ENCODE measurements around the gene AICDA. TPM values are rescaled to one million over a fixed set of nuclear protein-coding genes. Genes with fewer than 3 reads are reported as not detected.
"Not testable (repeated sequence)": the region's sequence is repeated elsewhere in the genome, so short reads cannot be mapped to it uniquely, and the experiment has no call there.

Gene AICDA
- polyA plus RNA-seq, 2 donors, result not detected

- no peak overlapping the region for H3K27ac ChIP-seq (ENCODE audit: low read depth in 2 of 2, low read length in 1 of 2)
- no peaks in the 10 kb centered on the region for H3K4me1 ChIP-seq (ENCODE audit: control insufficient read depth in 2 of 2, insufficient read depth in 2 of 2, low read length in 1 of 2)
- H3K9me3 ChIP-seq (ENCODE audit: control insufficient read depth in 2 of 2, insufficient read depth in 1 of 2, low read depth in 1 of 2, low read length in 1 of 2), result no peaks in the 10 kb centered on the region
- 53 to 54% methylated on average over 8 of the region's 8 CpGs for WGBS, 2 donors
- no peaks in the 10 kb centered on the region for H3K27me3 ChIP-seq (ENCODE audit: control insufficient read depth in 1 of 2, insufficient read depth in 2 of 2, low read length in 2 of 2)
- no peaks in the 10 kb centered on the region for H3K36me3 ChIP-seq (ENCODE audit: control insufficient read depth in 2 of 2, insufficient read depth in 2 of 2, low read length in 1 of 2)
- H3K4me3 ChIP-seq (ENCODE audit: low read depth in 1 of 2, low read length in 2 of 2), result no peak overlapping the region
These were observed 18.6 kb downstream of the AICDA start for GRCh38 chr12:8594072-8594471.

- no peak overlapping the region for H3K27ac ChIP-seq (ENCODE audit: low read depth in 2 of 2, low read length in 1 of 2)
- no peaks in the 10 kb centered on the region for H3K27me3 ChIP-seq (ENCODE audit: control insufficient read depth in 1 of 2, insufficient read depth in 2 of 2, low read length in 2 of 2)
- no peaks in the 10 kb centered on the region for H3K36me3 ChIP-seq (ENCODE audit: control insufficient read depth in 2 of 2, insufficient read depth in 2 of 2, low read length in 1 of 2)
These were observed 19.4 kb downstream of the AICDA start for GRCh38 chr12:8593246-8593645.

GRCh38 chr12:8590842-8591545, 21.7 kb downstream of the AICDA start:
- Histone ChIP-seq H3K4me3 (ENCODE audit: low read depth in 1 of 2, low read length in 2 of 2) (no peak overlapping the region), H3K27ac (ENCODE audit: low read depth in 2 of 2, low read length in 1 of 2) (no peak overlapping the region), H3K9me3 (ENCODE audit: control insufficient read depth in 2 of 2, insufficient read depth in 1 of 2, low read depth in 1 of 2, low read length in 1 of 2) (no peaks in the 10 kb centered on the region), H3K27me3 (ENCODE audit: control insufficient read depth in 1 of 2, insufficient read depth in 2 of 2, low read length in 2 of 2) (no peaks in the 10 kb centered on the region), H3K36me3 (ENCODE audit: control insufficient read depth in 2 of 2, insufficient read depth in 2 of 2, low read length in 1 of 2) (no peaks in the 10 kb centered on the region), H3K4me1 (ENCODE audit: control insufficient read depth in 2 of 2, insufficient read depth in 2 of 2, low read length in 1 of 2) (no peaks in the 10 kb centered on the region)
- WGBS, 2 donors, result 65% methylated on average over 10 of the region's 10 CpGs

More at GRCh38 chr12:8593246-8593645, 19.4 kb downstream of the AICDA start:
- no peak overlapping the region for H3K4me3 ChIP-seq (ENCODE audit: low read depth in 1 of 2, low read length in 2 of 2)
- H3K9me3 ChIP-seq (ENCODE audit: control insufficient read depth in 2 of 2, insufficient read depth in 1 of 2, low read depth in 1 of 2, low read length in 1 of 2), result no peaks in the 10 kb centered on the region
- 80 to 92% methylated on average over 2 of the region's 2 CpGs for WGBS, 2 donors
- no peaks in the 10 kb centered on the region for H3K4me1 ChIP-seq (ENCODE audit: control insufficient read depth in 2 of 2, insufficient read depth in 2 of 2, low read length in 1 of 2)

- 66 to 79% methylated on average over 7 of the region's 7 CpGs for WGBS, 2 donors
- no peaks in the 10 kb centered on the region for H3K36me3 ChIP-seq (ENCODE audit: control insufficient read depth in 2 of 2, insufficient read depth in 2 of 2, low read length in 1 of 2)
- no peaks in the 10 kb centered on the region for H3K9me3 ChIP-seq (ENCODE audit: control insufficient read depth in 2 of 2, insufficient read depth in 1 of 2, low read depth in 1 of 2, low read length in 1 of 2)
- no peaks in the 10 kb centered on the region for H3K27me3 ChIP-seq (ENCODE audit: control insufficient read depth in 1 of 2, insufficient read depth in 2 of 2, low read length in 2 of 2)
- H3K4me1 ChIP-seq (ENCODE audit: control insufficient read depth in 2 of 2, insufficient read depth in 2 of 2, low read length in 1 of 2), result no peaks in the 10 kb centered on the region
- no peak overlapping the region for H3K27ac ChIP-seq (ENCODE audit: low read depth in 2 of 2, low read length in 1 of 2)
- no peak overlapping the region for H3K4me3 ChIP-seq (ENCODE audit: low read depth in 1 of 2, low read length in 2 of 2)
These were observed 23.0 kb downstream of the AICDA start for GRCh38 chr12:8589679-8590078.

- not testable (repeated sequence) for H3K4me1 ChIP-seq (ENCODE audit: control insufficient read depth in 2 of 2, insufficient read depth in 2 of 2, low read length in 1 of 2); H3K27ac ChIP-seq (ENCODE audit: low read depth in 2 of 2, low read length in 1 of 2); H3K27me3 ChIP-seq (ENCODE audit: control insufficient read depth in 1 of 2, insufficient read depth in 2 of 2, low read length in 2 of 2); H3K36me3 ChIP-seq (ENCODE audit: control insufficient read depth in 2 of 2, insufficient read depth in 2 of 2, low read length in 1 of 2); H3K9me3 ChIP-seq (ENCODE audit: control insufficient read depth in 2 of 2, insufficient read depth in 1 of 2, low read depth in 1 of 2, low read length in 1 of 2); H3K4me3 ChIP-seq (ENCODE audit: low read depth in 1 of 2, low read length in 2 of 2)
- WGBS, 2 donors, result 90 to 96% methylated on average over 13 of the region's 13 CpGs
These were observed 28.2 kb downstream of the AICDA start for GRCh38 chr12:8584478-8584877.

GRCh38 chr12:8584004-8584403, 28.7 kb downstream of the AICDA start:
- no peaks in the 10 kb centered on the region for H3K4me1 ChIP-seq (ENCODE audit: control insufficient read depth in 2 of 2, insufficient read depth in 2 of 2, low read length in 1 of 2)
- no peaks in the 10 kb centered on the region for H3K36me3 ChIP-seq (ENCODE audit: control insufficient read depth in 2 of 2, insufficient read depth in 2 of 2, low read length in 1 of 2)
- H3K27ac ChIP-seq (ENCODE audit: low read depth in 2 of 2, low read length in 1 of 2), result no peak overlapping the region
- H3K4me3 ChIP-seq (ENCODE audit: low read depth in 1 of 2, low read length in 2 of 2), result no peak overlapping the region
- no peaks in the 10 kb centered on the region for H3K9me3 ChIP-seq (ENCODE audit: control insufficient read depth in 2 of 2, insufficient read depth in 1 of 2, low read depth in 1 of 2, low read length in 1 of 2)
- H3K27me3 ChIP-seq (ENCODE audit: control insufficient read depth in 1 of 2, insufficient read depth in 2 of 2, low read length in 2 of 2), result no peaks in the 10 kb centered on the region
- WGBS, 2 donors, result 63 to 67% methylated on average over 7 of the region's 7 CpGs

GRCh38 chr12:8581098-8581784, 31.4 kb downstream of the AICDA start:
- Histone ChIP-seq H3K27ac (ENCODE audit: low read depth in 2 of 2, low read length in 1 of 2) (no peak overlapping the region), H3K4me3 (ENCODE audit: low read depth in 1 of 2, low read length in 2 of 2) (no peak overlapping the region), H3K36me3 (ENCODE audit: control insufficient read depth in 2 of 2, insufficient read depth in 2 of 2, low read length in 1 of 2) (no peaks in the 10 kb centered on the region), H3K9me3 (ENCODE audit: control insufficient read depth in 2 of 2, insufficient read depth in 1 of 2, low read depth in 1 of 2, low read length in 1 of 2) (no peaks in the 10 kb centered on the region), H3K4me1 (ENCODE audit: control insufficient read depth in 2 of 2, insufficient read depth in 2 of 2, low read length in 1 of 2) (no peaks in the 10 kb centered on the region), H3K27me3 (ENCODE audit: control insufficient read depth in 1 of 2, insufficient read depth in 2 of 2, low read length in 2 of 2) (no peaks in the 10 kb centered on the region)
- WGBS, 2 donors, result 69 to 70% methylated on average over 9 of the region's 9 CpGs

GRCh38 chr12:8577879-8578278, 34.8 kb downstream of the AICDA start:
- H3K27me3 ChIP-seq (ENCODE audit: control insufficient read depth in 1 of 2, insufficient read depth in 2 of 2, low read length in 2 of 2), result no peaks in the 10 kb centered on the region
- 74 to 75% methylated on average over 3 of the region's 3 CpGs for WGBS, 2 donors
- H3K9me3 ChIP-seq (ENCODE audit: control insufficient read depth in 2 of 2, insufficient read depth in 1 of 2, low read depth in 1 of 2, low read length in 1 of 2), result no peaks in the 10 kb centered on the region
- no peaks in the 10 kb centered on the region for H3K36me3 ChIP-seq (ENCODE audit: control insufficient read depth in 2 of 2, insufficient read depth in 2 of 2, low read length in 1 of 2)
- no peaks in the 10 kb centered on the region for H3K4me1 ChIP-seq (ENCODE audit: control insufficient read depth in 2 of 2, insufficient read depth in 2 of 2, low read length in 1 of 2)
- H3K4me3 ChIP-seq (ENCODE audit: low read depth in 1 of 2, low read length in 2 of 2), result no peak overlapping the region
- no peak overlapping the region for H3K27ac ChIP-seq (ENCODE audit: low read depth in 2 of 2, low read length in 1 of 2)

GRCh38 chr12:8572507-8572906, 40.2 kb downstream of the AICDA start:
- Histone ChIP-seq H3K4me1 (ENCODE audit: control insufficient read depth in 2 of 2, insufficient read depth in 2 of 2, low read length in 1 of 2) (no peaks in the 10 kb centered on the region), H3K9me3 (ENCODE audit: control insufficient read depth in 2 of 2, insufficient read depth in 1 of 2, low read depth in 1 of 2, low read length in 1 of 2) (peaks cover 2% of the 10 kb centered on the region in 2 donors), H3K36me3 (ENCODE audit: control insufficient read depth in 2 of 2, insufficient read depth in 2 of 2, low read length in 1 of 2) (no peaks in the 10 kb centered on the region), H3K27ac (ENCODE audit: low read depth in 2 of 2, low read length in 1 of 2) (no peak overlapping the region), H3K27me3 (ENCODE audit: control insufficient read depth in 1 of 2, insufficient read depth in 2 of 2, low read length in 2 of 2) (no peaks in the 10 kb centered on the region), H3K4me3 (ENCODE audit: low read depth in 1 of 2, low read length in 2 of 2) (no peak overlapping the region)
- WGBS, 2 donors, result 43 to 54% methylated on average over 2 of the region's 2 CpGs

- no peak overlapping the region for H3K27ac ChIP-seq (ENCODE audit: low read depth in 2 of 2, low read length in 1 of 2)
- H3K4me3 ChIP-seq (ENCODE audit: low read depth in 1 of 2, low read length in 2 of 2), result no peak overlapping the region
These were observed 46.1 kb downstream of the AICDA start for GRCh38 chr12:8566525-8566924.

More at GRCh38 chr12:8566525-8566924, 46.1 kb downstream of the AICDA start:
- Histone ChIP-seq H3K4me1 (ENCODE audit: control insufficient read depth in 2 of 2, insufficient read depth in 2 of 2, low read length in 1 of 2) (no peaks in the 10 kb centered on the region), H3K9me3 (ENCODE audit: control insufficient read depth in 2 of 2, insufficient read depth in 1 of 2, low read depth in 1 of 2, low read length in 1 of 2) (peaks cover 2 to 8% of the 10 kb centered on the region in 2 donors), H3K36me3 (ENCODE audit: control insufficient read depth in 2 of 2, insufficient read depth in 2 of 2, low read length in 1 of 2) (no peaks in the 10 kb centered on the region), H3K27me3 (ENCODE audit: control insufficient read depth in 1 of 2, insufficient read depth in 2 of 2, low read length in 2 of 2) (no peaks in the 10 kb centered on the region)
